Rectal smooth muscle tissue (tissue), 1 donor: ENCODE measurements around the gene GPER1.

Experiments
- H3K27ac ChIP-seq: one replicate; pipeline ENCODE4 v1.7.0; 2013; ENCODE audit warnings: low read depth, low read length, inconsistent platforms
- H3K27me3 ChIP-seq: one replicate; pipeline ENCODE4 v1.7.0; 2013; ENCODE audit warnings: low read length; ENCODE audit not compliant: control insufficient read depth, insufficient read depth
- H3K36me3 ChIP-seq: one replicate; pipeline ENCODE4 v1.7.0; 2013; ENCODE audit warnings: low read length; ENCODE audit not compliant: control insufficient read depth, insufficient read depth
- H3K4me1 ChIP-seq: one replicate; pipeline ENCODE4 v1.7.0; 2013; ENCODE audit warnings: low read length; ENCODE audit not compliant: control insufficient read depth, insufficient read depth
- H3K4me3 ChIP-seq: one replicate; pipeline ENCODE4 v1.7.0; 2013; ENCODE audit warnings: low read length
- H3K9ac ChIP-seq: one replicate; pipeline ENCODE4 v1.7.0; 2013; ENCODE audit warnings: low read length

Gene GPER1

GRCh38 chr7:1049006-1049741, 38.7 kb upstream of the GPER1 start:
- H3K4me1 ChIP-seq, result peaks cover 13% of the 10 kb centered on the region
- H3K27ac ChIP-seq, result no peak overlapping the region

GRCh38 chr7:1049801-1050200, 38.1 kb upstream of the GPER1 start:
- H3K27me3 ChIP-seq, result no peaks in the 10 kb centered on the region
- no peak overlapping the region for H3K27ac ChIP-seq
- peaks cover 19% of the 10 kb centered on the region for H3K4me1 ChIP-seq
- H3K9ac ChIP-seq, result no peak overlapping the region
- H3K36me3 ChIP-seq, result no peaks in the 10 kb centered on the region
- H3K4me3 ChIP-seq, result no peak overlapping the region

More at GRCh38 chr7:1049006-1049741, 38.7 kb upstream of the GPER1 start:
- Histone ChIP-seq H3K9ac (no peak overlapping the region), H3K36me3 (no peaks in the 10 kb centered on the region), H3K27me3 (no peaks in the 10 kb centered on the region), H3K4me3 (no peak overlapping the region)

- Histone ChIP-seq H3K4me3 (no peak overlapping the region), H3K4me1 (peaks cover 19% of the 10 kb centered on the region), H3K27me3 (no peaks in the 10 kb centered on the region), H3K36me3 (no peaks in the 10 kb centered on the region), H3K27ac (no peak overlapping the region), H3K9ac (no peak overlapping the region)
Observed at GRCh38 chr7:1050254-1050906, 37.5 kb upstream of the GPER1 start.

DNA sequence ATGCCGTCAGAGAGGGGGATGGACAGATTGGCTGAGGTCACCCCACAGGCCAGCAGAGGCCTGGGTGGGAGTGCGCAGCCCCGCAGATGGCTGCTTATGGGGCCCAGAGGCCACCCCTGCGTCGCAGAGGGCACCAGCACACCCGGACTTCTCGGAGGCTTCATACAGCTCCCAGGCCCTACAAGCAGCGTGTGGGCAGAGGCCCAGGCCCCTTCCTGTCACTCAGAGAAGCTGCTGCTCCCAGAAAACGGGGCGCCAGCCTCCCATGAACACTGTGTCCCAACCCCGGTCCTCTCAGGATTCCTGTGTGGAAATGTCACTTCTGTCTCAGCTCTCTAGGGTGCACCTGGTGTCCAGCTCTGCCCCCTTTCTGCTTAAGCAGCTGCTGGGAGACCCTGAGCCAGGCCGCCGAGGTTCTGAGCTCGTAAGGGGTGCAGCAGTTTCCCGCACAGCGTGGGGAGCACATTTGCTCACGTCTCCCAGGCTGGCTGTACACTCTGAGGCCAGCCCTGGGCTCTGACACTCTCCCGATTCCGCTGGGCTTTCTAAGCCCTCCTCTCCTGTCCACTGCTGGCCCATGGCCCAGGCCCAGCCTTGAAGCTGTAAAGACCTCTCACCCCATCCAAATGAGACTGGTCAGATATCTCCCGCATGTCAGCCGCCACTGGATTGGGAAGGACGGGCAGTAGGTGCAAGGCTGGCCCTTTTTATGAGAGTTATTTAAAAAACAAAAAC, 36.8 kb upstream of the GPER1 start:
- Histone ChIP-seq H3K27me3 (no peaks in the 10 kb centered on the region), H3K36me3 (no peaks in the 10 kb centered on the region), H3K4me3 (no peak overlapping the region), H3K4me1 (peaks cover 26% of the 10 kb centered on the region), H3K27ac (peak overlapping the region; percentile 50), H3K9ac (no peak overlapping the region)

- Histone ChIP-seq H3K27me3 (no peaks in the 10 kb centered on the region), H3K36me3 (no peaks in the 10 kb centered on the region), H3K27ac (peak overlapping the region; percentile 50), H3K4me1 (peaks cover 28% of the 10 kb centered on the region), H3K4me3 (no peak overlapping the region), H3K9ac (no peak overlapping the region)
Observed at GRCh38 chr7:1052031-1052818, 35.7 kb upstream of the GPER1 start.

GRCh38 chr7:1053002-1053411, 34.9 kb upstream of the GPER1 start:
- peaks cover 28% of the 10 kb centered on the region for H3K4me1 ChIP-seq
- H3K36me3 ChIP-seq, result no peaks in the 10 kb centered on the region
- no peaks in the 10 kb centered on the region for H3K27me3 ChIP-seq
- H3K4me3 ChIP-seq, result no peak overlapping the region
- no peak overlapping the region for H3K9ac ChIP-seq
- no peak overlapping the region for H3K27ac ChIP-seq

DNA sequence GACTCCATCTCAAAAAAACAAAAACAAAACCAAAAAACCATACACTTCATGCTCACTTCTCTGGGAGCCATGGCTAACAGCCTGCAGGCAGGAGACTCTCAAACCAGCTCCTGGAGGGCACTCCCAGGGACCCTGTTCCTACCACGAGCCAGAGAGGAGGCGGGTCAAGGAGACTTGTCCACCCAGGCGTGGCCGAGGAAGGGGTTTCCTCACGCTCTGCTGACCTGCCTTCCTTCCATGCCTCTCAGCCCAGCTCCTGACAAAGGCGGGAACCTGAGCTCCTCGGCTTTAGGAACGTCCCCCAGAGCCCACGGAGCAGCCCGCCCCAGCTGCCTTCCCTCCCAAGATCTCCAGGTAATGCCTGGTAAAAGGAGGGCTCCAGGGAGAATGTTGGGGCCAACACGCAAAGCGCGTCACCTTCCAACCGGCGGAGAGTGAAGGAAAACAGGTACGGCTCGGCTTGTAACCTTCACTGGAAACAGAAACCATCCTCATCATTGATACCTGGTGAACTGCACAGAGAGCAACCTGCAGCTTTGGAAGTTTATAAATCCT, 34.0 kb upstream of the GPER1 start:
- Histone ChIP-seq H3K27ac (peak overlapping the region; percentile 82), H3K4me3 (no peak overlapping the region), H3K36me3 (no peaks in the 10 kb centered on the region), H3K9ac (no peak overlapping the region), H3K4me1 (peaks cover 28% of the 10 kb centered on the region), H3K27me3 (no peaks in the 10 kb centered on the region)

- H3K9ac ChIP-seq, result no peak overlapping the region
Observed at GRCh38 chr7:1054438-1054837, 33.5 kb upstream of the GPER1 start.

GRCh38 chr7:1054861-1055450, 33.0 kb upstream of the GPER1 start:
- Histone ChIP-seq H3K27me3 (no peaks in the 10 kb centered on the region), H3K27ac (peak overlapping the region; percentile 82), H3K36me3 (no peaks in the 10 kb centered on the region), H3K9ac (peak overlapping the region; percentile 29), H3K4me3 (peak overlapping the region; percentile 61), H3K4me1 (peaks cover 28% of the 10 kb centered on the region)

More at GRCh38 chr7:1054438-1054837, 33.5 kb upstream of the GPER1 start:
- Histone ChIP-seq H3K27ac (peak overlapping the region; percentile 82), H3K27me3 (no peaks in the 10 kb centered on the region), H3K36me3 (no peaks in the 10 kb centered on the region), H3K4me1 (peaks cover 28% of the 10 kb centered on the region), H3K4me3 (peak overlapping the region; percentile 61)

DNA sequence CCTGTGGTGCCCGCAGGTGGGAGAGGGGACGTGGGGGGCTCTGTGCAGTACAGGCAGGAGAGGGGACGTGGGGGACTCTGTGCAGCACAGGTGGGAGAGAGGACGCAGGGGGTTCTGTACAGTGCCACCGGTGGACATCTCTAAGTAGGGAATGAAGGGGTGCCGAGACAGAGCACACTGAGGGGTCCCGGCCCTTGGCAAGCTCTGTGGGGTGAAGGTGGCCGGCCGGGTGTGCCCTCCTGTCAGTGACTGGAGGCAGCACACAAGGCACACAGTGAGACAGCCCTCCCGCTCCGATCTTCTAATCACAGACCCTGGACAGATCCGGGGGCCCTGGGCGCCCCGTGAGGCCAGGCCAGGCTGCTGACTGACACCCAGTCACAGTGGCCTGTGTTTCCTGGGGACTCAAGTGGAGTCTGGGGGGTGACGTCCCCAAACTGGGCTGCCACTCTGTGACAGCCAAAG, 32.4 kb upstream of the GPER1 start:
- peak overlapping the region; percentile 29 for H3K9ac ChIP-seq
- peaks cover 28% of the 10 kb centered on the region for H3K4me1 ChIP-seq
- H3K27ac ChIP-seq, result peak overlapping the region; percentile 82
- H3K27me3 ChIP-seq, result peaks cover 3% of the 10 kb centered on the region
- H3K36me3 ChIP-seq, result no peaks in the 10 kb centered on the region
- peak overlapping the region; percentile 61 for H3K4me3 ChIP-seq

GRCh38 chr7:1055956-1056784, 31.7 kb upstream of the GPER1 start:
- H3K4me1 ChIP-seq, result peaks cover 28% of the 10 kb centered on the region
- no peak overlapping the region for H3K27ac ChIP-seq
- no peaks in the 10 kb centered on the region for H3K36me3 ChIP-seq
- H3K27me3 ChIP-seq, result peaks cover 3% of the 10 kb centered on the region
- no peak overlapping the region for H3K9ac ChIP-seq
- peak overlapping the region; percentile 61 for H3K4me3 ChIP-seq
